Neuronal stem cell (in vitro differentiated cells): ENCODE measurements around the gene APOM.

Experiments
- DNase-seq: peaks from one replicate; pipeline ENCODE4 v3.0.0-alpha.2; 2013; ENCODE audit warnings: low spot score
- H2AFZ ChIP-seq: one replicate; pipeline ENCODE4 v1.6.1; 2013; ENCODE audit warnings: mild to moderate bottlenecking, low read length, inconsistent platforms
- H2AK5ac ChIP-seq: 2 replicates; pipeline ENCODE4 v1.6.1; 2013; ENCODE audit warnings: low read depth, mild to moderate bottlenecking, inconsistent platforms, low read length, moderate library complexity, mixed read lengths
- H2BK120ac ChIP-seq: 2 replicates; pipeline ENCODE4 v1.6.1; 2013; ENCODE audit warnings: low read depth, mild to moderate bottlenecking, inconsistent platforms, low read length, moderate library complexity, mixed read lengths
- H2BK12ac ChIP-seq: one replicate; pipeline ENCODE4 v1.6.1; 2013; ENCODE audit warnings: low read length, inconsistent platforms
- H2BK15ac ChIP-seq: 2 replicates; pipeline ENCODE4 v1.6.1; 2013; ENCODE audit warnings: mild to moderate bottlenecking, low read length, inconsistent platforms, mixed read lengths
- H2BK5ac ChIP-seq: one replicate; pipeline ENCODE4 v1.6.1; 2013; ENCODE audit warnings: inconsistent platforms, mild to moderate bottlenecking, low read length, moderate library complexity
- H3K14ac ChIP-seq: one replicate; pipeline ENCODE4 v1.6.1; 2013; ENCODE audit warnings: low read length, inconsistent platforms
- H3K18ac ChIP-seq: 2 replicates; pipeline ENCODE4 v1.6.1; 2013; ENCODE audit warnings: low read length, inconsistent platforms
- H3K23ac ChIP-seq: 2 replicates; pipeline ENCODE4 v1.6.1; 2013; ENCODE audit warnings: low read depth, mild to moderate bottlenecking, mixed read lengths, low read length, inconsistent platforms; ENCODE audit not compliant: poor library complexity
- H3K27ac ChIP-seq: replicated peaks from 3 replicates; pipeline ENCODE4 v1.5.1; 2013; ENCODE audit warnings: low read length, inconsistent platforms
- H3K27me3 ChIP-seq, 3 experiments: 2 replicates each; pipeline ENCODE4 v1.6.1; 2013; ENCODE audit warnings: low read length in 3 of 3, mild to moderate bottlenecking in 2 of 3, inconsistent platforms in 1 of 3, low read depth in 1 of 3, mixed read lengths in 1 of 3, moderate library complexity in 1 of 3; ENCODE audit not compliant: control insufficient read depth in 3 of 3, insufficient read depth in 3 of 3
- H3K36me3 ChIP-seq, 2 donors: replicated peaks in 1 of 2; 2 replicates each; pipeline ENCODE4 v1.6.1; 2013; ENCODE audit warnings: low read length in 2 of 2; ENCODE audit not compliant: control insufficient read depth in 2 of 2, insufficient read depth in 2 of 2
- H3K4ac ChIP-seq: 2 replicates; pipeline ENCODE4 v1.6.1; 2013; ENCODE audit warnings: inconsistent platforms, mild to moderate bottlenecking, low read length, moderate library complexity
- H3K4me1 ChIP-seq, 2 donors: 1 replicate in 1 of 2; 2 replicates in 1 of 2; pipeline ENCODE4 v1.6.1; 2013; ENCODE audit warnings: low read length in 2 of 2, low read depth in 1 of 2; ENCODE audit not compliant: control insufficient read depth in 2 of 2, insufficient read depth in 1 of 2
- H3K4me2 ChIP-seq: one replicate; pipeline ENCODE4 v1.6.1; 2013; ENCODE audit warnings: mild to moderate bottlenecking, low read length, inconsistent platforms; ENCODE audit not compliant: insufficient read depth, poor library complexity, severe bottlenecking
- H3K4me3 ChIP-seq, 2 donors: 2 replicates each; pipeline ENCODE4 v1.5.1; 2013; ENCODE audit warnings: low read length in 2 of 2, mild to moderate bottlenecking in 2 of 2, inconsistent platforms in 1 of 2, moderate library complexity in 1 of 2
- H3K79me1 ChIP-seq: one replicate; pipeline ENCODE4 v1.6.1; 2013; ENCODE audit warnings: low read depth, mild to moderate bottlenecking, inconsistent platforms, low read length, moderate library complexity
- H3K9ac ChIP-seq: one replicate; pipeline ENCODE4 v1.6.1; 2013; ENCODE audit warnings: mild to moderate bottlenecking, low read depth, low read length, inconsistent platforms; ENCODE audit not compliant: poor library complexity
- H3K9me3 ChIP-seq, 2 donors: replicated peaks in 1 of 2; 2 replicates each; pipeline versions ENCODE3 to v1.6.1; 2013; ENCODE audit warnings: low read length in 2 of 2, mild to moderate bottlenecking in 2 of 2, inconsistent platforms in 1 of 2, low read depth in 1 of 2, mixed read lengths in 1 of 2, moderate library complexity in 1 of 2; ENCODE audit not compliant: control insufficient read depth in 2 of 2, insufficient read depth in 1 of 2
- H4K8ac ChIP-seq: one replicate; pipeline ENCODE4 v1.6.1; 2013; ENCODE audit warnings: low read depth, mild to moderate bottlenecking, inconsistent platforms, low read length, moderate library complexity
- H4K91ac ChIP-seq: one replicate; pipeline ENCODE4 v1.6.1; 2013; ENCODE audit warnings: low read length, low read depth, mild to moderate bottlenecking, inconsistent platforms; ENCODE audit not compliant: poor library complexity
- WGBS, 2 donors: extraction: QIAGEN DNeasy Blood & Tissue Kit; methylation state at CpG; one replicate each; pipeline ENCODE4 v1.1.7; 2013; ENCODE audit warnings: missing lambda C conversion rate in 2 of 2, mixed read lengths in 1 of 2; ENCODE audit not compliant: insufficient read length in 2 of 2, insufficient replicate concordance in 1 of 2; ENCODE audit errors: extremely low coverage in 2 of 2; 5-methylcytosine and 5-hydroxymethylcytosine counted together

APOM gene

DNA sequence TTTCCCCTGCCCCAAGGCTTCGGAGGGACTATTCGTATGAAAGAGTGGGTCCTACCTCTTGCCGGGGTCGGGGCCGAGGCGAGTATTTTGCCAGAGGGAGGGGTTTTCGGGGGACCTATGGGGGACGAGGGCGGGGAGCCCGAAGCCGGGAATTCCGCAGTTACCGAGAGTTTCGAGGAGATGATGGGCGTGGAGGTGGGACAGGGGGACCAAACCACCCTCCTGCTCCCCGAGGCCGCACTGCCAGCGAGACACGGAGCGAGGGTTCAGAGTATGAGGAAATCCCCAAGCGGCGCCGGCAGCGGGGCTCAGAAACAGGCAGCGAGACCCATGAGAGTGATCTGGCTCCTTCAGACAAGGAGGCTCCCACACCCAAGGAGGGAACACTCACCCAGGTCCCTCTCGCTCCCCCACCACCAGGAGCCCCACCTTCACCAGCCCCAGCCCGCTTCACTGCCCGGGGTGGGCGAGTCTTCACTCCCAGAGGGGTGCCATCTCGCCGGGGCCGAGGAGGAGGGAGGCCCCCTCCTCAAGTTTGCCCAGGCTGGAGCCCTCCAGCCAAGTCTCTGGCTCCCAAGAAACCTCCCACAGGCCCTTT lies 23.9 kb upstream of the APOM start:
- Histone ChIP-seq H3K27ac (no peak overlapping the region), H2BK12ac (no peak overlapping the region), H3K79me1 (peaks cover 10% of the 10 kb centered on the region), H3K4ac (no peak overlapping the region), H3K9me3 (no peaks in the 10 kb centered on the region), H4K91ac (no peak overlapping the region), H3K14ac (no peak overlapping the region), H2BK120ac (no peak overlapping the region), H3K4me3 (no peak overlapping the region), H2AFZ (no peak overlapping the region), H2AK5ac (no peak overlapping the region), H2BK5ac (no peak overlapping the region), H3K9ac (peak overlapping the region; percentile 9), H3K18ac (no peak overlapping the region), H2BK15ac (no peak overlapping the region), H3K4me1 (no peaks in the 10 kb centered on the region), H3K23ac (peak overlapping the region; percentile 52), H3K27me3 (no peaks in the 10 kb centered on the region), H3K36me3 (peaks cover 79 to 100% of the 10 kb centered on the region in 2 donors), H3K4me2 (no peak overlapping the region), H4K8ac (no peak overlapping the region)
- DNase-seq, result no peak
- WGBS, 2 donors, result no CpG with 5 or more reads among the region's 32 CpGs

DNA sequence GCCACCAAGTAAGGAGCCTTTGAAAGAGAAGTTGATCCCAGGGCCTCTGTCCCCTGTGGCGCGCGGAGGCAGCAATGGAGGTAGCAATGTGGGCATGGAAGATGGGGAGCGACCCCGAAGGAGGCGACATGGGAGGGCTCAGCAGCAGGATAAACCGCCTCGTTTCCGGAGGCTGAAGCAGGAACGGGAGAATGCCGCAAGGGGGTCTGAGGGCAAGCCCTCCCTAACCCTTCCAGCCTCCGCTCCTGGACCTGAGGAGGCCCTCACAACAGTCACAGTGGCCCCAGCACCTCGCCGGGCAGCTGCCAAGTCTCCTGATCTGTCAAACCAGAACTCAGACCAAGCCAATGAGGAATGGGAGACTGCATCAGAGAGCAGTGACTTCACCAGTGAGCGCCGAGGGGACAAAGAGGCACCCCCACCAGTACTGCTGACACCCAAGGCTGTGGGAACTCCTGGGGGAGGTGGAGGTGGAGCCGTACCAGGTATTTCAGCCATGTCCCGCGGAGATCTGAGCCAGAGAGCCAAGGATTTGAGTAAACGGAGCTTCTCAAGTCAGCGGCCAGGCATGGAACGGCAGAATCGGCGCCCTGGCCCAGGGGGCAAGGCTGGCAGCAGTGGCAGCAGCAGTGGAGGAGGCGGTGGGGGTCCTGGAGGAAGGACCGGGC lies 23.3 kb upstream of the APOM start:
- Histone ChIP-seq H3K9ac (peak overlapping the region; percentile 68), H3K36me3 (peaks cover 78 to 100% of the 10 kb centered on the region in 2 donors)

DNA sequence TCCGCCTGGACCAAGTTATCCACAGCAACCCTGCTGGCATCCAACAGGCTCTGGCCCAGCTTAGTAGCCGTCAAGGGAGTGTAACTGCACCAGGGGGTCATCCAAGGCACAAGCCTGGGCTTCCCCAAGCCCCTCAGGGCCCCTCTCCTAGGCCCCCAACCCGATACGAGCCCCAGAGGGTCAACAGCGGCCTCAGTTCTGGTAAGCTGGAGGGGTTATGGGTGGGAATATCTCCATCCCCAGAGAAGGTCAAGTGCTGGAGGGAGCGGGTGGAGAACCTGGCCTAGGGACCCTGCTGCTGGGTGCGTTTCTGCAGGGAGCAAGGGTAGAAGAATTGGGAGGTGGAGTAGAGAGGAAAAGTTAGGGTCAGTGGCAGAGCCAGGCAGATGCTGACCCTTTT lies 22.2 kb upstream of the APOM start:
- H3K23ac ChIP-seq, result no peak overlapping the region
- no peaks in the 10 kb centered on the region for H3K4me1 ChIP-seq
- H3K27me3 ChIP-seq, result no peaks in the 10 kb centered on the region
- no peak overlapping the region for H3K18ac ChIP-seq
- peaks cover 10% of the 10 kb centered on the region for H3K79me1 ChIP-seq
- peaks cover 73 to 99% of the 10 kb centered on the region in 2 donors for H3K36me3 ChIP-seq
- H3K9me3 ChIP-seq, result no peaks in the 10 kb centered on the region
- no peak for DNase-seq
- no CpG with 5 or more reads among the region's 7 CpGs for WGBS, 2 donors
- no peak overlapping the region for H2BK5ac ChIP-seq
- H4K91ac ChIP-seq, result no peak overlapping the region
- H3K27ac ChIP-seq, result no peak overlapping the region
- H2AFZ ChIP-seq, result no peak overlapping the region
- H3K4me3 ChIP-seq, result no peak overlapping the region
- no peak overlapping the region for H3K14ac ChIP-seq
- no peak overlapping the region for H3K4ac ChIP-seq
- no peak overlapping the region for H2BK15ac ChIP-seq
- H2BK120ac ChIP-seq, result no peak overlapping the region
- H3K4me2 ChIP-seq, result no peak overlapping the region
- no peak overlapping the region for H3K9ac ChIP-seq
- H4K8ac ChIP-seq, result no peak overlapping the region
- no peak overlapping the region for H2AK5ac ChIP-seq
- no peak overlapping the region for H2BK12ac ChIP-seq

More for the DNA sequence above, 23.3 kb upstream of the APOM start:
- H2AK5ac ChIP-seq, result no peak overlapping the region
- H3K79me1 ChIP-seq, result peaks cover 10% of the 10 kb centered on the region
- H4K91ac ChIP-seq, result no peak overlapping the region
- no peak for DNase-seq
- no peaks in the 10 kb centered on the region for H3K4me1 ChIP-seq
- no peak overlapping the region for H3K27ac ChIP-seq
- peak overlapping the region; percentile 52 for H4K8ac ChIP-seq
- H3K23ac ChIP-seq, result peak overlapping the region; percentile 52
- H3K4ac ChIP-seq, result no peak overlapping the region
- WGBS, 2 donors, result no CpG with 5 or more reads among the region's 26 CpGs
- no peak overlapping the region for H2BK120ac ChIP-seq
- no peak overlapping the region for H3K14ac ChIP-seq
- no peak overlapping the region for H2AFZ ChIP-seq
- H3K9me3 ChIP-seq, result no peaks in the 10 kb centered on the region
- no peak overlapping the region for H2BK12ac ChIP-seq
- no peak overlapping the region for H2BK15ac ChIP-seq
- peak overlapping the region; percentile 5 for H3K18ac ChIP-seq
- H3K4me3 ChIP-seq, result no peak overlapping the region
- H2BK5ac ChIP-seq, result no peak overlapping the region
- H3K27me3 ChIP-seq, result no peaks in the 10 kb centered on the region
- H3K4me2 ChIP-seq, result no peak overlapping the region

DNA sequence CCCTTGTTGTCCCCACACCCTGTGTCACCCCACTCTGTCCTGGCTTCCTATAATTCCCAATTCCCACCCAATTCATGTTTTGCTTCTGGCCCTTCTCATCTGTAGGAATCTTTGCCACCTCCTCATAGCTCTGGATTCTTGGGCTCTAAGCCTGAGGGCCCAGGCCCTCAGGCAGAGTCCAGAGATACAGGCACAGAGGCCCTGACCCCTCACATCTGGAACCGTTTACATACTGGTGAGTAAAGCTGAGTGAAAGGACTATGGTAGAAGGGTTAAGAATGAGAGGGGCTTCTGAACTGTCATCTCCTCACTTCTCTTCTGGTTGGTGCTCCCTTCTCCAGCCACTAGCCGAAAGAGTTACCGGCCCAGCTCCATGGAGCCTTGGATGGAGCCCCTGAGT lies 21.6 kb upstream of the APOM start:
- H2BK5ac ChIP-seq, result no peak overlapping the region
- no peak overlapping the region for H4K8ac ChIP-seq
- H3K9me3 ChIP-seq, result no peaks in the 10 kb centered on the region
- no peak overlapping the region for H2AFZ ChIP-seq
- H3K18ac ChIP-seq, result no peak overlapping the region
- H3K4ac ChIP-seq, result no peak overlapping the region
- peaks cover 69 to 99% of the 10 kb centered on the region in 2 donors for H3K36me3 ChIP-seq
- no peak overlapping the region for H3K27ac ChIP-seq
- H3K9ac ChIP-seq, result no peak overlapping the region
- no peak overlapping the region for H3K4me3 ChIP-seq
- DNase-seq, result no peak
- no peak overlapping the region for H3K23ac ChIP-seq
- no peaks in the 10 kb centered on the region for H3K4me1 ChIP-seq
- no peak overlapping the region for H3K4me2 ChIP-seq
- H3K27me3 ChIP-seq, result no peaks in the 10 kb centered on the region
- H2AK5ac ChIP-seq, result no peak overlapping the region
- H2BK120ac ChIP-seq, result no peak overlapping the region
- H2BK15ac ChIP-seq, result no peak overlapping the region
- peaks cover 10% of the 10 kb centered on the region for H3K79me1 ChIP-seq
- WGBS, 2 donors, result no CpG with 5 or more reads among the region's 3 CpGs
- no peak overlapping the region for H2BK12ac ChIP-seq
- no peak overlapping the region for H3K14ac ChIP-seq
- H4K91ac ChIP-seq, result no peak overlapping the region
